GM12874 (cell line): ENCODE results near the gene PYM1.

Experiments used
- TF ChIP-seq, protein P1 (sequence below): IDR thresholded peaks from 2 replicates; pipeline ENCODE4 v1.5.1; 2011; ENCODE audit warnings: low read depth, mild to moderate bottlenecking, control low read depth, low read length, moderate library complexity; ENCODE audit not compliant: insufficient read depth

Gene PYM1

DNA sequence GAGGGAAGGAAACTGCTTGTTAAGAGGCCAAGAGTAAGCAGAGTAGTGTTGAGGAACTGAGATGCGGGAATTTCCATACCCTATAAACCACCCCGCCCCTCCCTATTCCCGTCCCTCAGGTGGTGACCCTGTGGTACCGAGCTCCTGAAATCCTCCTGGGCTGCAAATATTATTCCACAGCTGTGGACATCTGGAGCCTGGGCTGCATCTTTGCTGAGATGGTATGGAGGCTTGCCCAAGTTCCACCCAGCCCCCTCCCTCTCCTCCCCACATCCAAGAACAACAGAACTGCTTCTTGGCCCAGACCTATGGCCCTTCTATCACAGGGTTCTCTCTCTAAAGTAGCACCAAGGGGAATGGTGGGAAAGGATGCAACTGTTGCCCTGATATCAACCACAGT lies 41.7 kb upstream of the PYM1 start:
- TF ChIP-seq, protein P1, sequence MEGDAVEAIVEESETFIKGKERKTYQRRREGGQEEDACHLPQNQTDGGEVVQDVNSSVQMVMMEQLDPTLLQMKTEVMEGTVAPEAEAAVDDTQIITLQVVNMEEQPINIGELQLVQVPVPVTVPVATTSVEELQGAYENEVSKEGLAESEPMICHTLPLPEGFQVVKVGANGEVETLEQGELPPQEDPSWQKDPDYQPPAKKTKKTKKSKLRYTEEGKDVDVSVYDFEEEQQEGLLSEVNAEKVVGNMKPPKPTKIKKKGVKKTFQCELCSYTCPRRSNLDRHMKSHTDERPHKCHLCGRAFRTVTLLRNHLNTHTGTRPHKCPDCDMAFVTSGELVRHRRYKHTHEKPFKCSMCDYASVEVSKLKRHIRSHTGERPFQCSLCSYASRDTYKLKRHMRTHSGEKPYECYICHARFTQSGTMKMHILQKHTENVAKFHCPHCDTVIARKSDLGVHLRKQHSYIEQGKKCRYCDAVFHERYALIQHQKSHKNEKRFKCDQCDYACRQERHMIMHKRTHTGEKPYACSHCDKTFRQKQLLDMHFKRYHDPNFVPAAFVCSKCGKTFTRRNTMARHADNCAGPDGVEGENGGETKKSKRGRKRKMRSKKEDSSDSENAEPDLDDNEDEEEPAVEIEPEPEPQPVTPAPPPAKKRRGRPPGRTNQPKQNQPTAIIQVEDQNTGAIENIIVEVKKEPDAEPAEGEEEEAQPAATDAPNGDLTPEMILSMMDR: no peak

DNA sequence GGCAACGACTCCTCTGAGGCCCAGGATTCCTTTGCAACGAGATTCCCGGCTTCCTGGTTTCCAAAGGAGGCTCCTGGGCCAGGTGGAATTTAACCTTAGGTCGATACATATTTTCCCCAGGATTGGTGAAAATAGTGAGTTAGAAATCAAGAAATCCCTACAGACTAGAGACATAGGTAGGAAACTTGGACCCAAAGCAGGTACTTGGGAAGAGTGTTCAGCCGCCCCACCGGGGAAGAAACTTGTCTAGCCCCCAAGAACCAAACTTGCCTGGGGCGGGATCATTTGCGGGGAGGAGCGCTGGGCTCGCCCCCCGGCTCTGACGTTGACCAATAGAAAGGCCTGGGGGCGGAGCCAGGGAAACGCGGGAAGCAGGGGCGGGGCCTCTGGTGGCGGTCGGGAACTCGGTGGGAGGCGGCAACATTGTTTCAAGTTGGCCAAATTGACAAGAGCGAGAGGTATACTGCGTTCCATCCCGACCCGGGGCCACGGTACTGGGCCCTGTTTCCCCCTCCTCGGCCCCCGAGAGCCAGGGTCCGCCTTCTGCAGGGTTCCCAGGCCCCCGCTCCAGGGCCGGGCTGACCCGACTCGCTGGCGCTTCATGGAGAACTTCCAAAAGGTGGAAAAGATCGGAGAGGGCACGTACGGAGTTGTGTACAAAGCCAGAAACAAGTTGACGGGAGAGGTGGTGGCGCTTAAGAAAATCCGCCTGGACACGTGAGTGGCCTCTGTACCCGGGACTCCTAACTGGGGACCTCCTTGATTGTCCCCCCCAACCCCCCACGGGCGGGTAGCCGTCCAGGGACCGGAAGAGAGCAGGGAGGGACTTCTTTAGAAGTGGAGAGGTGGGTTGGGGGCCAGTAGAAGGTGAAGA lies 39.0 kb upstream of the PYM1 start, which contains the start of gene CDK2:
Gene CDK2 (plus strand): TSS at position 423 of the 874 bp plus-strand sequence. CDS start 179 bp downstream, at position 602.
- TF ChIP-seq, protein P1: no peak

DNA sequence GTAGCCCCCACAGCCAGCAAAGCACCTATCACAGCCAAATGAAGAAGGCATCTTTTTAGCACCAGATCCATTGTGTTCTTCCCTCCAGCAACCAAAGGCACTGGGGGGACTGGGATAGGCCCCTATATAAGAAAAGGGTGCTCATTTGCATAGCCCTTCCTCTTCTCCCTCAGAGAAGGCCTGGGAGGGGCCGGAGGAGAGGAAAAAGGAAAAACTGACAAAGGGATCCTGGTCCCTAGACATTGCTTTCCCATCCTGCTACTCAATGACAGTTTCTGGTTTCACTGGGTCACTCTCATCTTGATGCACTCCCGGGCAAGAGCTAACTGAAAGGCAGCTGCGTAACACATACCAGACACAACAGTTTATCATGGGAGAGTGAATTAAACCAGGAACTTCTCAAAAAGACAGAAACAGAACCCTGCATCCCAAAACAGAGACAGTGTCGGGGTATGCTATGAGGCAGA lies 38.3 kb upstream of the PYM1 start, which contains the start of gene PMEL:
Gene PMEL (minus strand): TSS at position 102 of the 467 bp plus-strand sequence. CDS start 31 bp downstream, at position 71.
- TF ChIP-seq, protein P1: no peak

- TF ChIP-seq, protein P1: no peak
Measured at GRCh38 chr12:55965240-55965639, 37.5 kb upstream of the PYM1 start.

DNA sequence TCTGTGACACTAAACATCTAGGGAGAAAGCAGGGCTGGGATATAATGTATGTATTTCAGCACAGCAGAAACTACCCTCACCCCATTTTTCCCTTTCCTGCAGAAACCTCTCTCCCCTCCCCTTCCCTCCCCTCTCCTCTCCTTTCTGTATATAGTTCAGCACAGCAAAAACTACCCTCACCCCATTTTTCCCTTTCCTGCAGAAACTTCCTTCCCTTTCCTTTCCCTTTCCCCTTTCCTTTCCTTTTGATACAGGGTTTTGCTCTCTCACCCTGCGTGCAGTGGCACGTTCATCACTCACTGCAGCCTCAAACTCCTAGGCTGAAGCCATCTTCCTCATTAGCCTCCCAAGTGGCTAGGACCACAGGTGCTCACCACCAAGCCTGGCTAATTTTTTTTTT lies 36.1 kb upstream of the PYM1 start:
- TF ChIP-seq, protein P1: no peak

GRCh38 chr12:55957106-55957859 lies 29.6 kb upstream of the PYM1 start:
- TF ChIP-seq, protein P1: no peak
